Calu3 (cell line): ENCODE data around the gene SMIM26. TPM values are rescaled to one million over a fixed set of nuclear protein-coding genes. Genes with fewer than 3 reads are reported as not detected.

Experiments
- BruUV-seq: library from RNA; stranded (reverse); fragments of 400-500 nt; replicated peaks from 2 replicates; lab custom pipeline; 2021; lab: Mats Ljungman, UMichigan
- CTCF ChIA-PET: fragments of 300-600 bp; sonication (Branson Sonifier 250); formaldehyde crosslinking; loops from one replicate; lab custom pipeline; 2022; ENCODE audit warnings: antibody characterized with exemption; lab: Charles Lee
- DNase-seq: peaks from one replicate; pipeline ENCODE4 v3.0.0; 2022
- H3K27ac Mint-ChIP-seq: one replicate; pipeline ENCODE4 v1.8.0; 2022; ENCODE audit warnings: mixed read lengths; ENCODE audit not compliant: unreplicated experiment
- H3K27me3 Mint-ChIP-seq: one replicate; pipeline ENCODE4 v1.8.0; 2022; ENCODE audit warnings: mixed read lengths; ENCODE audit not compliant: unreplicated experiment
- H3K36me3 Mint-ChIP-seq: one replicate; pipeline ENCODE4 v1.8.0; 2022; ENCODE audit warnings: mild to moderate bottlenecking, moderate library complexity, mixed read lengths; ENCODE audit not compliant: insufficient read depth, unreplicated experiment
- H3K4me1 Mint-ChIP-seq: one replicate; pipeline ENCODE4 v1.8.0; 2022; ENCODE audit warnings: mild to moderate bottlenecking, low read depth, mixed read lengths; ENCODE audit not compliant: unreplicated experiment
- H3K4me3 Mint-ChIP-seq: one replicate; pipeline ENCODE4 v1.8.0; 2022; ENCODE audit warnings: mild to moderate bottlenecking, low read depth, moderate library complexity, mixed read lengths; ENCODE audit not compliant: unreplicated experiment
- H3K9me3 Mint-ChIP-seq: one replicate; pipeline ENCODE4 v1.8.0; 2022; ENCODE audit warnings: low read depth, mixed read lengths; ENCODE audit not compliant: unreplicated experiment
- CTCF ChIP-seq: fragments of 200-600 bp; IDR thresholded peaks from one replicate; pipeline ENCODE4 v1.8.0; 2022; ENCODE audit warnings: antibody characterized with exemption; ENCODE audit not compliant: unreplicated experiment
- intact Hi-C: fragments of 100-400 bp; cut with micrococcal nuclease; formaldehyde crosslinking; loops from one replicate; pipeline ENCODE4 v1.10.0; 2022; ENCODE audit not compliant: unreplicated experiment
- total RNA-seq: library from RNA; stranded (reverse); gene quantifications from 2 replicates; pipeline ENCODE4 v1.2.3, GENCODE V29; 2022

The SMIM26 gene
- total RNA-seq, 1 experiment from 2014 or later, result 17.8 TPM

- intact Hi-C loops, result no loop called here
- Mint-ChIP-seq H3K9me3 (no peaks in the 10 kb centered on the region), H3K4me1 (no peaks in the 10 kb centered on the region), H3K4me3 (no peak overlapping the region), H3K27me3 (no peaks in the 10 kb centered on the region), H3K36me3 (no peaks in the 10 kb centered on the region), H3K27ac (no peak overlapping the region)
- no TSS peak for BruUV-seq
- CTCF ChIA-PET, result no interaction called here
- DNase-seq, result no peak
- TF ChIP-seq CTCF, result no peak
Observed at GRCh38 chr20:18577942-18578341, 10.7 kb downstream of the SMIM26 start.

GRCh38 chr20:18578581-18578980, 11.3 kb downstream of the SMIM26 start:
- no TSS peak for BruUV-seq
- TF ChIP-seq CTCF, result no peak
- no peaks in the 10 kb centered on the region for H3K9me3 Mint-ChIP-seq
- no peak overlapping the region for H3K27ac Mint-ChIP-seq
- DNase-seq, result no peak
- no peak overlapping the region for H3K4me3 Mint-ChIP-seq
- H3K27me3 Mint-ChIP-seq, result no peaks in the 10 kb centered on the region
- CTCF ChIA-PET, result no interaction called here
- no peaks in the 10 kb centered on the region for H3K4me1 Mint-ChIP-seq
- no peaks in the 10 kb centered on the region for H3K36me3 Mint-ChIP-seq
- intact Hi-C loops, result no loop called here

- no peak for DNase-seq
- Mint-ChIP-seq H3K9me3 (no peaks in the 10 kb centered on the region), H3K36me3 (peaks cover 5% of the 10 kb centered on the region), H3K4me3 (no peak overlapping the region), H3K27me3 (no peaks in the 10 kb centered on the region), H3K4me1 (no peaks in the 10 kb centered on the region), H3K27ac (no peak overlapping the region)
- no peak for TF ChIP-seq CTCF
- CTCF ChIA-PET, result no interaction called here
- intact Hi-C loops, result no loop called here
- BruUV-seq, result no TSS peak
Observed at GRCh38 chr20:18580012-18580411, 12.8 kb downstream of the SMIM26 start.

GRCh38 chr20:18585134-18585533, 17.9 kb downstream of the SMIM26 start:
- Mint-ChIP-seq H3K27me3 (no peaks in the 10 kb centered on the region), H3K4me3 (no peak overlapping the region), H3K9me3 (no peaks in the 10 kb centered on the region), H3K27ac (peak overlapping the region; percentile 67), H3K4me1 (no peaks in the 10 kb centered on the region), H3K36me3 (peaks cover 18% of the 10 kb centered on the region)
- no TSS peak for BruUV-seq
- CTCF ChIA-PET, result no interaction called here
- intact Hi-C loops, result no loop called here
- DNase-seq, result no peak
- TF ChIP-seq CTCF, result no peak
